Epithelial cell of proximal tubule (primary cell): ENCODE measurements around the gene DIAPH1. TPM values are rescaled to one million over a fixed set of nuclear protein-coding genes. Genes with fewer than 3 reads are reported as not detected.

Source experiments
- DNase-seq: peaks from one replicate; pipeline ENCODE4 v3.0.0-alpha.2; 2011; ENCODE audit warnings: low read depth
- H3K4me3 ChIP-seq: 2 replicates; pipeline ENCODE4 v1.5.1; 2011; ENCODE audit warnings: low read depth, mild to moderate bottlenecking, low read length
- CTCF ChIP-seq: conservative IDR thresholded peaks from 2 replicates; pipeline ENCODE4 v1.5.1; 2012; ENCODE audit warnings: low read depth, mild to moderate bottlenecking, low read length
- total RNA-seq: library from RNA; depleted of rRNA; stranded (reverse); fragments of >200 nt; gene quantifications from 2 replicates; pipeline ENCODE4 v1.2.3, GENCODE V29; 2015

The DIAPH1 gene
- total RNA-seq, 1 donor from 2014 or later, result 94.0 TPM

DNA sequence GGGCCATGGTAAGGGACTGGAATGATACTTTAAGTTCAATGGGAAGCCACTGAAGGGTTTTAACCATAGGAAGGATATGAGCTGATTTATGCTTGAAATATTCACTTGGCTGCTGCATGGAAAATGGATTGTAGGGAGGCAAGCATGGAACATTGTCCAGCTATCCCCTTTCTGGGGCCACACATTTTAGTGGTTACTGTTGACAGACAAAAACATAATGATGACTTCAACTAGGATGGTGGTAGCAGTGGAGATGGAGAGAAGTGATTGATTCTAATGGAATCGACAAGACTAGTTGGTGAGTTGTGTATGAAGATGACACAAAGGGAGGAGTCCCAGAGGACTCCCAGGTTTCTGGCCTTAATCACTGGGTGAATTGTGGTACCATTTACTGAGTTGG lies 38.6 kb upstream of the DIAPH1 start:
- no peak overlapping the region for H3K4me3 ChIP-seq
- TF ChIP-seq CTCF, result no peak
- no peak for DNase-seq

DNA sequence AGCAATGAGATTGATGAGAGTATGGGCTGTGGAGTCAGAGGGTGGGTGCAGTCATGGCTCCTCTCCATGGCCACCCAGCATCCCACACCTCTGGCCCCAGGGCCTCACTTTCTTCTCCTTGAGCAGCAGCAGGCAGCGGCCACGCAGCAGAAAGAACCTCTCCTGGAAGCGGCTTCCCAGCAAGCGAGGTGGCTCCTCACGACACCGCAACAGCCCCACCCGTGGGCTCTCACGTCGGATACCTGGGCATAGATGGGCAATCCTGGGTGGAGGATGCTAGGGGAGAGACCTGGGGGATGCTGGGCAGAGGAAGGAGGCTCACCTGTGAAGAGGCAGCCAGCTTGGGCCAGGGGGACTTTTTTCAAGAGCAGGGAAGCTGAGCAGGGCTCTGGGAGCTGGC lies 37.6 kb upstream of the DIAPH1 start:
- no peak overlapping the region for H3K4me3 ChIP-seq
- TF ChIP-seq CTCF, result no peak
- no peak for DNase-seq

DNA sequence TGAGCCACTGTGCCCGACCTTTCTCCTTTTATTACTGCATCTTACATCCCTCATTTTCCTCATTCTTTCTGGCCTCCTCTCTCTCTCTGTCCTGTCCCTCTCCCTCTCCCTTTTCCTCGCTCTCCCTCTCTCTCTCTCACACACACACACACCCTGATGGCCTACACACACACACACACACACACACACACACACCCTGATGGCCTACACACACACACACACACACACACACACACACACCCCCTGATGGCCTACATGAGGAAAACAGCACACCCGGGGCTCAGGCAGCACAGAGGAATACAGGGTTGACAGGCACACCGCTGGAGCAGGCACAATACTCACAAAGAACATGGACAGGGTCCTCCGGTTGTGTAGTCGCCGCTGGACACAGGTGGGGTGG lies 36.2 kb upstream of the DIAPH1 start:
- DNase-seq, result no peak
- H3K4me3 ChIP-seq, result no peak overlapping the region
- no peak for TF ChIP-seq CTCF

DNA sequence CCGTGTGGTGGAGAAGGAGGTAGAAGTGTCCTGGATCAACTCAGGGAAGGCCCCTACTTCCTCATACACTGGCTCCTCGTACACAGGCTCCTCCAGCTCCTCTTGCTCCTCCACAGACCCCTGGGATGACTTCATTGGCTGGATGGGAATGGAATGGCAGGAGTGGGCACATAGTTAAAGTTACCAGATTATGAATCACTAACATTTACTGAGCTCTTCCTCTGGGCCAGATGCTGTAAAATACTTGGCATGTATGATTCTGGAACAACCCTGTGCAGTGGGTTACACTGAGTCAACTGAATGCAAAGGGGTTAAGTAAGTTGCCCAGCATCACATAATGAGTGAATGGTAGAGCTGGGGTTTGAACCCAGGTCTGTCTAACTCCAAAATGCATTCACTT lies 35.5 kb upstream of the DIAPH1 start:
- peak; percentile 29 for DNase-seq
- no peak for TF ChIP-seq CTCF
- H3K4me3 ChIP-seq, result no peak overlapping the region

DNA sequence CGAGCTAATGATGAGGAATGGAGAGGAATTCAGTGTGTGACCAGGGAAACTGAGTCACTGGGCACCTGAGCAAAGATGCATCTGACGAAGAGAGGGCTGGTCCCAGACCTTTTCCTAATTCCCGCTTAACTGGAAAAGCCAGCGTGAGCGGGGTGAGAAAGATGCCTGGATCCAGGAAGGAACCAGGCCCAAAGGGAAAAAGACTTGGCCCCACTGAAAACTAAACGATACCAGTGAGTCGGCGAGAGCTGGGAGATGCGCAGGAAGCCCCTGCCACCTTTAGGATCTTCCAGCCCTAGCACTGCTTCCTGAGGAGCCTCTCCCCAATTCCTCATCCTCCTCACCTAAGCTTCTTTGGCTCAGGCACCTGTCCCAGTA lies 32.9 kb upstream of the DIAPH1 start:
- TF ChIP-seq CTCF, result no peak
- peak overlapping the region; percentile 89 for H3K4me3 ChIP-seq
- no peak for DNase-seq

DNA sequence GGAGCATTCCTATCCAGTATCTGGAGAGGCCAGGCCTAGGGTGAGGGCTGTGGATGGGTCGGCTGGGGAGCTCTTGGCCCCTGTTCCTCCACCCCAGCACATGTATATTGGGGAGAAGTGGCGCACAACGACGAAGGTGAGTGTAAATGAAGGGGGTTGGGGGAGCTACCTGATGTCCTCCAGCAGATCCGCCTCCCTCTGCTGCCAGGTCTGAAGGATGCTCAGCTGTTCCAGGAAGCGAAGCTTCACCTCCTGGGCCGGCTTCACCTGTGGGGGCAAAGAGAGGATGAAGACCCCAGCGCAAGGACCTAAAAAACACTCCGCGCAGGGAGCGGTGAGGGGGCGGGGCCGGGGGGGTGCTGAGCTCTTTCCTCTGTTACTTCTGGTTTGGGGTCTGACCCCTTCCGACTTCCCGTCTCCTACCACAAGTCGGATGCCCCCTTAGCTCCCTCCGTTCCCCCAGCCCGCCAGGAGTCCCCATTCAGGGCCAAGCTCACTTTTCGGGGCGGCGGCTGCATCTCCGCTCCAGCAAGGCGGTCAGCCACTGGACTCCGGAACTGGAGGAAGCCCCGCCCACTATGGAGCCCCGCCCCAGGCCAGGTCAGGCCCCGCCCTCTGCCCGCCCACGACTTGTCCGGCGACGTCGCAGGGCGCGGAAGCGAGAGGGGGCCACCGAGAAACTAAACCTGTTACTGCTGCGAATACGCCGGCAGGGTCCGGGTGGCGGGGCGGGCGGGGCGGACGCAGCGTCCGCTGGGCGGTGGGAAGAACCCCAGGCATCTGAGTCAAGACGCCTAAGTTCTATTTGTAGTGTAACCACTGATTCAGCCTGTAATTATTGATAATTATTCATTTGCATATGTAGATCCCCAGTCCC lies 32.3 kb upstream of the DIAPH1 start, which contains the start of gene FCHSD1:
TSS of gene FCHSD1 (minus strand) at position 568 of the 877 bp plus-strand sequence. CDS start at position 518, 50 bp downstream.
- TF ChIP-seq CTCF, result no peak
- no peak for DNase-seq
- peak within 1 kb of the TSS; percentile 89 for H3K4me3 ChIP-seq

- TF ChIP-seq CTCF, result no peak
Observed at GRCh38 chr5:141649972-141650371, 31.2 kb upstream of the DIAPH1 start.

More at GRCh38 chr5:141649972-141650371, 31.2 kb upstream of the DIAPH1 start:
- no peak overlapping the region for H3K4me3 ChIP-seq
- DNase-seq, result no peak
